T-helper 2 cell treated with Interferon-gamma antibody and Interleukin-4, amounts not matched to agents 5 μg/mL and 100 μg/mL, for 36 hours (primary cell): Measurements from ENCODE around the gene PIP5K1B.
A peak's percentile ranks its signal among the peaks of the same experiment; 100 is the strongest.
"Not testable (repeated sequence)": the region's sequence is repeated elsewhere in the genome, so short reads cannot be mapped to it uniquely, and the experiment has no call there.

Experiments
- DNase-seq: peaks from one replicate; pipeline ENCODE4 v3.0.0; 2021; ENCODE audit warnings: low spot score
- H3K27ac Mint-ChIP-seq: one replicate; pipeline ENCODE4 v1.8.0; 2021; ENCODE audit warnings: mild to moderate bottlenecking, mixed read lengths
- H3K27me3 Mint-ChIP-seq: one replicate; pipeline ENCODE4 v1.8.0; 2021; ENCODE audit warnings: low read depth, mixed read lengths
- H3K36me3 Mint-ChIP-seq: one replicate; pipeline ENCODE4 v1.8.0; 2021; ENCODE audit warnings: low read depth, mixed read lengths
- H3K4me1 Mint-ChIP-seq: one replicate; pipeline ENCODE4 v1.8.0; 2021; ENCODE audit warnings: low read depth, mixed read lengths
- H3K4me3 Mint-ChIP-seq: one replicate; pipeline ENCODE4 v1.8.0; 2022; ENCODE audit warnings: mild to moderate bottlenecking, moderate library complexity, mixed read lengths
- H3K9me3 Mint-ChIP-seq: one replicate; pipeline ENCODE4 v1.8.0; 2021; ENCODE audit warnings: mixed read lengths

The PIP5K1B gene

DNA sequence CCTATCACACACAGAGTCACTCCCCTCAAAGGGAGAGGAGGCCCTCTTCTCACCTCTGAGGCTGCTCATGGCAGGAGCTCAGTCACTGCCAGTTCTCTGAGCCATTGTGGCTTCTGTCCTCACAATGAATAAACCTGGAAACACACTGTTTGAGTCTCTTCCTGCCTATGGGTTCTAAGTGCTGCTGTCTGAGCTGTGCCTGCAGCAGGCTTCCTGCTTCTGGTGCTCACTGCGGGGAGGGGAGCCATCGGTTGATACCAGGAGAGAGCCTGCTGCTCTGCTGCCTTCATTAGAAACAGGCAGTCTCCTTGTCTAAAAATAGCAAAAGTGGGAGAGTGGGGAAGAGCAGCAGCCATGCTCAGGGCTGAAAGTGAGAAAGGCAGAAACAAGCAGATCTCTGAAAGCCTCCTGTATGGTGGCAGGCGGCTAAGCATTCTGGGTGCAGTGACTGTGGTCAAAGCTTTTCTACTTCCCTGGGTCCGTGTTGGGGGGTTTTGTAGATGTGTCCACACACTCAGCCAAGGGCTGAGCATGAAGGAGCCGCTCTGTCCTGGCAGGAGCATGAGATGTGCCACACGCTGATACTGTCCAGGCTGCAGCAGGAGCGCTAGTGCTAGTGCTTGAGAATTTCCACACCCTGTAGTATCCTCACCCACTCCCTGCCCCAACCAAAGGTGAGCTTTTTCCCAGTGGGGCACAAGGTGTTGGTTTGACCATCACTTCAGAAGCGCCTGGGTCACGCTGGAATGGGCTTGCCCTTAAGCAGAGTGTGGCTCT, 274.7 kb downstream of the PIP5K1B start:
- no peaks in the 10 kb centered on the region for H3K27me3 Mint-ChIP-seq
- peaks cover 71% of the 10 kb centered on the region for H3K4me1 Mint-ChIP-seq
- H3K27ac Mint-ChIP-seq, result peak overlapping the region; percentile 94
- H3K9me3 Mint-ChIP-seq, result peaks cover 6% of the 10 kb centered on the region
- peak overlapping the region; percentile 73 for H3K4me3 Mint-ChIP-seq
- H3K36me3 Mint-ChIP-seq, result peaks cover 9% of the 10 kb centered on the region
- peak; percentile 60 for DNase-seq

DNA sequence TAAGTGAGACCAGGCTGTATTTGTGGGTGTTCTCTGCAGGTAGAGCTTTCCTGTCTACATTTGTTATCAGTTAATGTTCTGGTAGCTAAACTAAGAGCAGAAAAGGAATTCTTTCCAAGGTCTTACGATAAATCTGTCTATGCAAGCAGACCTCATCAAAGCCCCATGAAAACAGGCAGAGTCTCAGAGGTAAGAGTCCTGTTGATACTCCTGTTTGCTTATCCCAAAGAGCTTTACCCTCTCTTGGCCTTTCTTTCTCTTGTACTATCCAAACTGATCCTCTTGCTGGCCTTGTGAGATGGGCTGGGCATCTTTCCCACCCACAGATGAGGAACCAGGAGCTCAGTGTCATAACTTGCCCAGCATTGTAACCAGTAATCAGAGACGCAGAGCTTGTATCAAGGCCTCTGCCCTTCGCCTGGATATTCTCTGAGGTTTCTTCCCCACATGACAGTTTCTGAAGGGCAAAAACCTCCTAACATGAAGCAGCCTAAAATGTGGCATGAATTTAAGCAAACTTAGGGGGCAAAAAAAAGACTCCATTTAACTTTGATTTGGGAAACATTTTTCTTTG, 275.4 kb downstream of the PIP5K1B start:
- peaks cover 9% of the 10 kb centered on the region for H3K36me3 Mint-ChIP-seq
- peaks cover 6% of the 10 kb centered on the region for H3K9me3 Mint-ChIP-seq
- peak overlapping the region; percentile 83 for H3K27ac Mint-ChIP-seq
- DNase-seq, result no peak
- no peaks in the 10 kb centered on the region for H3K27me3 Mint-ChIP-seq
- no peak overlapping the region for H3K4me3 Mint-ChIP-seq
- H3K4me1 Mint-ChIP-seq, result peaks cover 71% of the 10 kb centered on the region

DNA sequence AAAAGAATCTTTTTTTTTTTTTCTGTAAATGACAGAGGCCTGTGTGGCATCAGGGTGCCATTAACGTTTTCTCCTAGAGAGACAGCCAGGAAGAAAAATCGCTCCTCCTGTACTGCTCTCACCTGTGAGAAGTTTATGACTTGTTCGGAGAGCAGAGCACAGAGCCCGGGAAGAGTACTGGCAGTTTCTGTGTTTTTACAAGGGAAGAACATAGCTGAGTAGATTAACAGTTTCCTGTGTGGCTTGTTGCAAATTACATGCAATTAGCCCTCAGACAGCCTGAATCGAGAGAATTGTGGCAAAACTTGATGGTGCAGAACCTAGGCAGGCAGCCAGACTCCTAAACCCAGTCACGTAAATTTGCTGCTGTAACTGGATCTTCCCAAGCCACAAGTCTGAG, 276.7 kb downstream of the PIP5K1B start:
- no peak for DNase-seq
- Mint-ChIP-seq H3K4me3 (peak overlapping the region; percentile 56), H3K36me3 (peaks cover 3% of the 10 kb centered on the region), H3K9me3 (peaks cover under 1% of the 10 kb centered on the region), H3K27ac (peak overlapping the region; percentile 86), H3K27me3 (no peaks in the 10 kb centered on the region), H3K4me1 (peaks cover 68% of the 10 kb centered on the region)

DNA sequence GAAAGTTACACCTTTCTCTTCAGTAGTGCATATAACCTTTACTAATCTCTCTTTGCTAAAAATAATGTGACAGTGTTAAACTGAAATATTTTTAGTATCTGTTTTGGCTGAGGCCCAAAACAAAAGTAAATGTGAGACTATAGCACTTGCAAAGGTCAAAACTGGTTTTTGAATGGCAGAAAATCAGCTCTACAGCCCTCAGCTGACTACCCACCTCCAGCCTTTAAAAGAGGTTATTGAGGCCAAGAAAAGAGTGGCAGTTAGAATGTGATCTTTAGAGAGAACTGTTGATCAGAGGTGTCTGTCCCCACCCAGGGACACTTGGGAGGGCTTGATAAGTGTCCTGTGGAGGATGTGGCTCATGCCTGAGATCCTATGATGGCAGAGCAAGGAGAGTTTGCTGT, 278.0 kb downstream of the PIP5K1B start:
- peaks cover 67% of the 10 kb centered on the region for H3K4me1 Mint-ChIP-seq
- H3K36me3 Mint-ChIP-seq, result peaks cover 2% of the 10 kb centered on the region
- no peaks in the 10 kb centered on the region for H3K27me3 Mint-ChIP-seq
- peak overlapping the region; percentile 69 for H3K27ac Mint-ChIP-seq
- H3K4me3 Mint-ChIP-seq, result peak overlapping the region; percentile 21
- no peak for DNase-seq
- no peaks in the 10 kb centered on the region for H3K9me3 Mint-ChIP-seq

DNA sequence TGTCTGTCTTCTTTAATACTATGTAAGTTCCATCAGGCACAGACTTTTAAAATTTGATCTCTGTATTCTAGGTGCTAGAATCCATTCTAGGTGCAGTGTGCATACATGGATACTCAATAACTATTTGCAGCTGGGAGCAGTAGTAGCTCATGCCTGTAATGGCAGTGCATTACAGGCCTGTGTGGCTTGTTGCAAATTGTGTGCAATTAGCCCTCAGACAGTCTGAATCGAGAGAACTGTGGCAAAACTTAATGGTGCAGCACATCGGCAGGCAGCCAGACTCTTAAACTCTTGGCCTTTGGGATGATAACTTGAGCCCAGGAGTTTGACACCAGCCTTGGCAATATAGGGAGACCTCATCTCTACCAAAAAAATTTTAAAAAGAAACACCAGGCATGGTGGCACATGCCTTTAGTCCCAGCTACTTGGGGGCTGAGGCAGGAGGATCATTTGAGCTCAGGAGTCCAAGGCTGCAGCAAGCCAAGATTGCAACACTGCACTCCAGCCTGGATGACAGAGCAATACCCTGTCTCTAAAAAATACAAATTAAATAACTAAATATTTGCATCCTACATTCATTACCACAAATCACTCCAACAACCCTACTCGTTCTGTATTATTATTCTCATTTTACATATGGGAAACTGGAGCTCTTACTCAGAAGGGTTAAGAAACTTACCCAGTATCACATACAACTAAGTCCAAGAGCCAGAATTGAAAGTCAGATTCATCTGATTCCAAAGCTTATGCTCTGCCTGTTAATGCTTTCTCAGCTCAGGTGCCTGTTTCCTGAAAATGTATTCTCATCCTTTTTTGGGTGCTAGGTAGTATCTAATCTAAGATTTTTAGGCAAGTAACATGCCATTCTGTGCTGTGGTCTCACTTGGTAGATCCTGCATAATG, 278.7 kb downstream of the PIP5K1B start:
- Mint-ChIP-seq H3K27ac (peak overlapping the region; percentile 69), H3K4me1 (peaks cover 60% of the 10 kb centered on the region)
- DNase-seq, result no peak

DNA sequence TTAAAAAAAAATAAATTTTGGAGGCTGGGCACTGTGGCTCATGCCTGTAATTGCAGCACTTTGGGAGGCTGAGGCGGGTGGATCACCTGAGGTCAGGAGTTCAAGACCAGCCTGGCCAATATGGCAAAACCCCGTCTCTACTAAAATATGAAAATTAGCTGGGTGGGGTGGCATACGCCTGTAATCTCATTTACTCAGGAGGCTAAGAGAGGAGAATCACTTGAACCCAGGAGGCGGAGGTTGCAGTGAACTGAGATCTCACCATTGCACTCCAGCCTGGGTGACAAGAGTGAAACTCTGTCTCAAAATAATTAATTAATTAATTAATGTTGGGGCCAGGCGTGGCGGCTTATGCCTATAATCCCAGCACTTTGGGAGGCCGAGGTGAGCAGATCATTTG, 281.9 kb downstream of the PIP5K1B start:
- H3K4me3 Mint-ChIP-seq, DNase-seq, H3K27ac Mint-ChIP-seq, H3K27me3 Mint-ChIP-seq, H3K36me3 Mint-ChIP-seq, H3K9me3 Mint-ChIP-seq: not testable (repeated sequence)
- peaks cover 30% of the 10 kb centered on the region for H3K4me1 Mint-ChIP-seq

More for the DNA sequence above, 278.7 kb downstream of the PIP5K1B start:
- Mint-ChIP-seq H3K9me3 (no peaks in the 10 kb centered on the region), H3K27me3 (no peaks in the 10 kb centered on the region), H3K4me3 (no peak overlapping the region), H3K36me3 (peaks cover 2% of the 10 kb centered on the region)

DNA sequence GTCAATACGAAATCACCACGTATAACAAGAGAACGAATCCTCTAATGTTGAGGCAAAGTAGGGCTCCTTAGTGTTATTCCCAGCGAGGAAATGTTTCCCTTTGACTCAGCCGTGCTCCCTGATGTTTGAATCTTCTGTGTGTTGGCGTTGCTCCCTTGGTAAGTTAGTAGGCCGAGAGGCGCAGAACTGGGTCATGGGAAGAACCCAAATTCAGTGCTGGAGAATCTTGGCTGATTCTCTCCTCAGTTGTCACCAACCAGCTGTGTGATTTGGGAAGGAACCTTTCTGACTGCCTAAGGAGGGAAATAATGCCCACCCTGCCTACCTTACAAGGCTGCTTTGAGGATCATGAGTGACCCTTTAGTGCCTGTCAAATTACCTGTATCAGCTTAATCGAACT, 286.4 kb downstream of the PIP5K1B start:
- no peaks in the 10 kb centered on the region for H3K27me3 Mint-ChIP-seq
- no peak for DNase-seq
- H3K4me1 Mint-ChIP-seq, result peaks cover 10% of the 10 kb centered on the region
- no peak overlapping the region for H3K27ac Mint-ChIP-seq
- H3K36me3 Mint-ChIP-seq, result peaks cover 4% of the 10 kb centered on the region
- no peak overlapping the region for H3K4me3 Mint-ChIP-seq
- H3K9me3 Mint-ChIP-seq, result no peaks in the 10 kb centered on the region

DNA sequence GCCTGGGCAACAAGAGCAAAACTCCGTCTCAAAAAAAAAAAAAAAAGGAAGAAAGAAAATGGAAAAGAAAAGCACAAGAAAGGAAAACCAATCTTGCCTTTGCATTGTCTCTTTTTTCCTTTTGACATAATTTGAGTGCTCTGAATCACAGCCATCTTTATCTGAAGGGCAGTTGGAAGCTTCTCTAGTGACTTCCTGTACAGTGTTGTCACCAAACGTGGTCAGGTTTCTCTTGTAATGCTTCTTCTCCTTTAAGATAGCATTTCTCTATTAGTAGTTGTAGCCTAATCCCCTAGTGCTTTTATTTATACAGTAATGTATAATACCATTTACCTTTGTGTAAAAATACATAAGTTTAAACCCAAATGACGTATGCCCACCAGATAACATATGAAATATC, 290.7 kb downstream of the PIP5K1B start:
- H3K27ac Mint-ChIP-seq, result peak overlapping the region; percentile 56
- no peaks in the 10 kb centered on the region for H3K9me3 Mint-ChIP-seq

DNA sequence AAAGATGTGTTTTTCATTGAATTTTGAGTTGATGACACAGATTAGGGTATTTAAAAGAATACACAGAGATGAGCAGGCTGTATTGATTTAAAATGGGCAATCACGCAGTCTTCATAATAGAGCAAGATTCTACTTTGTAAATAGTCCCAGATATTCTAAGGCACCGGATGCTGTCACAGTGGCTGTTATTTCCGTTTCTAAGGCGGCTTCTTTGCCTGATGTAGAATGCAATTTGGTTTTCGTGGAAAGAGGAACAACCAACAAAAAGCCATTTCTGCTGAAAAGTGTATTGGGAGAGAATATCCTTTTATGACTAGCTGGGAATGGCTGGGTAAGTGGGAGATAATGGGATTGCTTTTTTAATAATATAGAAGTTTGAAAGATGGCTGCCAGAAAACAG, 291.4 kb downstream of the PIP5K1B start:
- Mint-ChIP-seq H3K27me3 (no peaks in the 10 kb centered on the region), H3K36me3 (peaks cover 2% of the 10 kb centered on the region), H3K9me3 (no peaks in the 10 kb centered on the region), H3K4me3 (peak overlapping the region; percentile 57), H3K4me1 (peaks cover 34% of the 10 kb centered on the region), H3K27ac (peak overlapping the region; percentile 56)
- DNase-seq, result no peak

More for the DNA sequence above, 290.7 kb downstream of the PIP5K1B start:
- Mint-ChIP-seq H3K4me3 (no peak overlapping the region), H3K27me3 (no peaks in the 10 kb centered on the region), H3K4me1 (peaks cover 34% of the 10 kb centered on the region), H3K36me3 (peaks cover 4% of the 10 kb centered on the region)
- DNase-seq, result no peak

DNA sequence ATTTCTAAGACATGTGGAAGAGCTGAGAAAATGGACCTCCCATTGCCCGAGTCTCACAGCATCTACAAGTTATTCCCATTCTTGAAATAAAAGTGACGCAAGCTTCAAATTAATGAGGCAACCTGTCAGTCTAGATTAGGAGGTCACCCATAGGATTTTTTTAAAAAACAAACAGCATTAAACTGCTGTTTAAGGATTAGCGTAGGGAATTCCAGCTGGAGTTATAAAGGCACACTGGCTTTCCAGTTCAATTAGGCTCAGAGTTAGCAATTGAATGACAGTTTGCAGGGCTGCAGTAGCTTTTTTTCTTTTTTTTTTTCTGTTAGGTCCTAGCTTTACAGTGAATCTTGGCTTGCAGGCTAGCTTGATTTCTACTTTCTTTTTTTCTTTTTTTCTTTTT, 292.6 kb downstream of the PIP5K1B start:
- Mint-ChIP-seq H3K27ac (no peak overlapping the region), H3K36me3 (peaks cover 2% of the 10 kb centered on the region), H3K27me3 (no peaks in the 10 kb centered on the region), H3K4me3 (no peak overlapping the region), H3K9me3 (no peaks in the 10 kb centered on the region), H3K4me1 (peaks cover 34% of the 10 kb centered on the region)
- DNase-seq, result no peak

DNA sequence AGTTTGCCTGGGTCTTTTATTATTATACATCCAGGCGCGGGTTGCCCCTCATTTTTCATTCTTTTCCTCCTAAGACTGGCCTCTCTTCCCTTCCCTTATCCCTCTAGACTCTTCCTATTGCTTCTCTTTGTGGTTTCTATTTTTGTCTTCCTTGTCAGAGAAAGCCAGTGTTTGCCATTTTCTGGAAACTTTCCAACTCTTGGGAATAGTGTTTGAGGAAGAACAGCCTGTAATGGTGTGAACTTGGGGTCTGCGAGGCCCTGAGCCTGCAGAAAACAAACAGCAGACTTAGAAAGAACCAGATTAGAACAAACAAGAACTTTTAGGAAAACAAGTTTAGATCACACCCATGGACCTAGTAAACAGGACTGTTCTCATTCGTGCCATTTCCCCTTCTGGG, 293.3 kb downstream of the PIP5K1B start:
- Mint-ChIP-seq H3K36me3 (peaks cover 2% of the 10 kb centered on the region), H3K4me1 (peaks cover 34% of the 10 kb centered on the region), H3K9me3 (no peaks in the 10 kb centered on the region), H3K27me3 (no peaks in the 10 kb centered on the region), H3K27ac (no peak overlapping the region), H3K4me3 (no peak overlapping the region)
- DNase-seq, result no peak

DNA sequence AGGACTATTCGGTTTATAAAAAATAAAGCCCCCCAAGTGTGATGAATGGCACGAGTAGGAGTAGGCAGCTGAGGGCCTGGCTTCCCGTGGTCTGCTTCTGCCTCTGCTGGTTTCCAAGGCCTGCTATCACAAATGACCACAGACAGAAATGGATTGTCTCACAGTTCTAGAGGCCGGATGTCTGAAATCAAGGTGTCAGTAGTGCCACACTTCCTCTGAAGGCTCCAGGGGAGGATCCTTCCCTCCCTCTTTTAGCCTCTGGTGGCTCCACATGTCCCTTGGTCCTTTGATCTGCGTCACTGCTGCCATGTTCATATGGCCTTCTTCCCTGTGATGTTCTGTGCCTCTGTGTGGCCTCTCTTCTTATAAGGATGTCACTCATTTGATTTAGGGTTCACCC, 293.8 kb downstream of the PIP5K1B start:
- no peak overlapping the region for H3K27ac Mint-ChIP-seq
- peaks cover 34% of the 10 kb centered on the region for H3K4me1 Mint-ChIP-seq
- no peak overlapping the region for H3K4me3 Mint-ChIP-seq

DNA sequence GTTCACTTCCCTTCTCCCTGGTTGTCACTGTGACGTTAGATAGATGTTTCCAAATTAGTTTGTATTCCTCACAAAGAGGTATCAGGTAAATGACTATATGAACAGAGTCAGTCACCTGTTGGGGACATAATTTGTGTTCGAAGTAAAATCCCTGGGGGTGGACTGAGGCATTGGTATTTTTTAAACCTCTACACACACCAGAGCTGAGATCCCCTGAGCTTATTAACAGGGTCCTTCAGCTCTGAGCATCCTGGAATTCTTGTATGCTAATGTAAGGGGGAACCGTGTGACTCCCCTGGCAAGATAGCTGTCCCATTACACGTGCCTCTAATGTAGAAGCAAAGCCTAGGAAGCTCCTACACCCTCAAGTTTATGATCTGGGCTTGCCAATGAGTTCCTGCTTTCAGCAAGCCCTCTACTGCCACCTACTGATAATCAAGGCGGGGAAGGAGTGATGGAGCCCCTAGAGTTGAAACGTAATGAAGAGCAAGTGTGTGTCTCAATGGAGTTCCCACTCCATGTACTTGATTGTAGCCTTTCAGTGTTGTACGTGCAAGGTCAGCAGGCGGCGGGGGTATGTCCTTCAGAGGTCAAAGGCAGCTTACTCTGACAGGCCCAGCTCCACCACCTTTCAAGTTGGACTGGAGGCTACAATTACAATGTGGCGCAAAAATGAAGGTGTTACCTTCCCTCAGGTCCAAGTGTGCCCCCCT, 294.5 kb downstream of the PIP5K1B start:
- no peak overlapping the region for H3K4me3 Mint-ChIP-seq
- H3K27ac Mint-ChIP-seq, result no peak overlapping the region
- no peaks in the 10 kb centered on the region for H3K36me3 Mint-ChIP-seq
- H3K27me3 Mint-ChIP-seq, result no peaks in the 10 kb centered on the region
- no peaks in the 10 kb centered on the region for H3K9me3 Mint-ChIP-seq
- DNase-seq, result peak; percentile 55
- H3K4me1 Mint-ChIP-seq, result peaks cover 34% of the 10 kb centered on the region

More for the DNA sequence above, 293.8 kb downstream of the PIP5K1B start:
- no peaks in the 10 kb centered on the region for H3K36me3 Mint-ChIP-seq
- H3K9me3 Mint-ChIP-seq, result no peaks in the 10 kb centered on the region
- no peaks in the 10 kb centered on the region for H3K27me3 Mint-ChIP-seq
- DNase-seq, result no peak
